GM12878 (cell line): Measurements from ENCODE around the gene PROCA1. TPM values are rescaled to one million over a fixed set of nuclear protein-coding genes. Genes with fewer than 3 reads are reported as not detected.

Experiments
- CBX3 ChIP-seq: fragments of 200-600 bp; sonication (generic); IDR thresholded peaks from 2 replicates; pipeline ENCODE4 v1.6.1; 2016; ENCODE audit warnings: low read depth, borderline replicate concordance
- CTCF ChIP-seq, 3 experiments: IDR thresholded peaks in 2 of 3; conservative IDR thresholded peaks in 1 of 3; 2 replicates each; pipeline ENCODE4 v1.5.1; 2011; ENCODE audit warnings: low read depth in 3 of 3, low read length in 3 of 3, mild to moderate bottlenecking in 3 of 3, control low read depth in 2 of 3, moderate library complexity in 2 of 3, inconsistent platforms in 1 of 3, mixed read lengths in 1 of 3; ENCODE audit not compliant: control insufficient read depth in 2 of 3, insufficient read depth in 1 of 3; ENCODE audit errors: extremely low read depth in 1 of 3
- GATAD2B ChIP-seq: fragments of 450-650 bp; conservative IDR thresholded peaks from 2 replicates; pipeline ENCODE4 v1.6.1; 2017; ENCODE audit warnings: low read depth, mild to moderate bottlenecking, moderate library complexity
- HDGF ChIP-seq: fragments of 450-650 bp; IDR thresholded peaks from 2 replicates; pipeline ENCODE4 v1.6.1; 2016; ENCODE audit warnings: antibody characterized with exemption
- KDM1A ChIP-seq: fragments of 200-600 bp; sonication (generic); IDR thresholded peaks from 2 replicates; pipeline ENCODE4 v1.6.1; 2016; ENCODE audit warnings: borderline replicate concordance
- MEF2A ChIP-seq: IDR thresholded peaks from 2 replicates; pipeline ENCODE4 v1.6.1; 2011; ENCODE audit warnings: low read depth, mild to moderate bottlenecking, low read length, moderate library complexity; ENCODE audit not compliant: insufficient read depth
- MYC ChIP-seq: IDR thresholded peaks from 2 replicates; pipeline ENCODE4 v1.6.1; 2011; ENCODE audit warnings: mild to moderate bottlenecking, low read length, moderate library complexity, inconsistent platforms; ENCODE audit not compliant: insufficient read depth, insufficient replicate concordance, insufficient read length, severe bottlenecking
- NRF1 ChIP-seq: conservative IDR thresholded peaks from 2 replicates; pipeline ENCODE4 v1.6.1; 2011; ENCODE audit warnings: mild to moderate bottlenecking, low read depth, low read length, improper control_type of control experiment
- POLR2A ChIP-seq: IDR thresholded peaks from 2 replicates; pipeline ENCODE4 v1.6.1; 2011; ENCODE audit warnings: low read depth, mild to moderate bottlenecking, low read length
- POLR2AphosphoS2 ChIP-seq: IDR thresholded peaks from 2 replicates; pipeline ENCODE4 v1.6.1; 2011; ENCODE audit warnings: low read depth, mild to moderate bottlenecking, low read length, improper control_type of control experiment, moderate library complexity
- POLR2AphosphoS5 ChIP-seq: IDR thresholded peaks from 2 replicates; pipeline ENCODE4 v1.6.1; 2011; ENCODE audit warnings: mild to moderate bottlenecking, low read length, inconsistent platforms
- PRDM15 ChIP-seq: fragments of 450-650 bp; formaldehyde crosslinking; IDR thresholded peaks from 2 replicates; pipeline ENCODE4 v1.4.0; 2020; ENCODE audit warnings: mild to moderate bottlenecking, moderate library complexity
- RBBP5 ChIP-seq: fragments of 200-600 bp; sonication (generic); conservative IDR thresholded peaks from 2 replicates; pipeline ENCODE4 v1.6.1; 2016
- SMC3 ChIP-seq: IDR thresholded peaks from 2 replicates; pipeline ENCODE4 v1.6.1; 2011; ENCODE audit warnings: low read length, improper control_type of control experiment, borderline replicate concordance
- SREBF2 ChIP-seq: IDR thresholded peaks from 2 replicates; pipeline ENCODE4 v1.6.1; 2012; ENCODE audit warnings: mild to moderate bottlenecking, low read length
- YBX1 ChIP-seq: fragments of 450-650 bp; IDR thresholded peaks from 2 replicates; pipeline ENCODE4 v1.6.1; 2016; ENCODE audit warnings: antibody characterized with exemption
- ZBTB33 ChIP-seq: fragments of 450-650 bp; IDR thresholded peaks from 2 replicates; pipeline ENCODE4 v1.6.1; 2017; ENCODE audit warnings: mild to moderate bottlenecking
- ZBTB40 ChIP-seq: fragments of 450-650 bp; IDR thresholded peaks from 2 replicates; pipeline ENCODE4 v1.6.1; 2016; ENCODE audit warnings: mild to moderate bottlenecking, moderate library complexity, borderline replicate concordance
- polyA plus RNA-seq, 11 experiments: library from polyadenylated mRNA; depleted of rRNA in 4 of 11; unstranded in 6 of 11; stranded (reverse) in 5 of 11; fragments of >200 nt; fragmentation: Nextera tagmentation in 4 of 11; fragmentation: Illumina TruSeq in 1 of 11; extraction: Ambion mirVana in 4 of 11; extraction: Trizol in 1 of 11; gene quantifications; 1 replicate in 1 of 11; 2 replicates in 10 of 11; pipeline versions ENCODE4 v1.2.1 to v1.2.3, GENCODE V29; 2011 to 2016; ENCODE audit warnings: inconsistent platforms in 2 of 11, missing spikeins in 2 of 11, low read depth in 1 of 11
- total RNA-seq, 4 experiments: library from RNA; depleted of rRNA in 3 of 4; stranded (reverse); fragments of >200 nt in 3 of 4; fragmentation: Illumina TruSeq in 1 of 4; extraction: Trizol in 1 of 4; gene quantifications; 2 replicates each; pipeline versions ENCODE4 v1.2.1 to v1.2.3, GENCODE V29; 2013 to 2021

Gene PROCA1
- total and polyA plus RNA-seq, 10 of the 15 experiments (the other 5 are each of a cell fraction or from before 2014, with no cell fraction given): 0.35 to 4.8 (median 1.4) TPM

- TF ChIP-seq MEF2A: no peak
- peak; percentile 28 for TF ChIP-seq POLR2A
- TF ChIP-seq HDGF: no peak
- no peak for TF ChIP-seq ZBTB33
- TF ChIP-seq RBBP5: no peak
- TF ChIP-seq POLR2AphosphoS2: 0 out of 2 replicates have a peak, but pooled peaks have one; percentile 10
- TF ChIP-seq YBX1: no peak
- TF ChIP-seq SREBF2: no peak
- 0 out of 2 replicates have a peak, but pooled peaks have one; percentile 11 for TF ChIP-seq GATAD2B
- peak; percentile 85 for TF ChIP-seq POLR2AphosphoS5
- 0 out of 6 replicates have a peak, but pooled peaks of 2 of the 3 experiments have one; percentile 0 to 16 for TF ChIP-seq CTCF (IDR thresholded peaks at IDR 0.05 in 2 of 3, conservative IDR thresholded peaks at IDR 0.05 in 1 of 3; ENCODE audit: control insufficient read depth in 2 of 3, extremely low read depth in 1 of 3, insufficient read depth in 1 of 3, low read depth in 3 of 3, low read length in 3 of 3)
- no peak for TF ChIP-seq SMC3
- TF ChIP-seq KDM1A: no peak
- no peak for TF ChIP-seq ZBTB40
- TF ChIP-seq NRF1: no peak
- no peak for TF ChIP-seq PRDM15 (CRISPR knock-in tag)
- TF ChIP-seq MYC: no peak
- TF ChIP-seq CBX3: no peak
Observed at GRCh38 chr17:28720247-28720996, 8.7 kb upstream of the PROCA1 start (continued).
